Stimulated activated CD4-positive, alpha-beta T cell treated with anti-CD3 and anti-CD28 coated beads, Interleukin-12 subunit alpha, Interleukin-12 subunit beta, amount 100 ng/mL, for 4 hours (primary cell): ENCODE results near the gene GDF2.

Experiments
- DNase-seq: peaks from one replicate; pipeline ENCODE4 v3.0.0-alpha.2; 2020

GDF2 gene

DNA sequence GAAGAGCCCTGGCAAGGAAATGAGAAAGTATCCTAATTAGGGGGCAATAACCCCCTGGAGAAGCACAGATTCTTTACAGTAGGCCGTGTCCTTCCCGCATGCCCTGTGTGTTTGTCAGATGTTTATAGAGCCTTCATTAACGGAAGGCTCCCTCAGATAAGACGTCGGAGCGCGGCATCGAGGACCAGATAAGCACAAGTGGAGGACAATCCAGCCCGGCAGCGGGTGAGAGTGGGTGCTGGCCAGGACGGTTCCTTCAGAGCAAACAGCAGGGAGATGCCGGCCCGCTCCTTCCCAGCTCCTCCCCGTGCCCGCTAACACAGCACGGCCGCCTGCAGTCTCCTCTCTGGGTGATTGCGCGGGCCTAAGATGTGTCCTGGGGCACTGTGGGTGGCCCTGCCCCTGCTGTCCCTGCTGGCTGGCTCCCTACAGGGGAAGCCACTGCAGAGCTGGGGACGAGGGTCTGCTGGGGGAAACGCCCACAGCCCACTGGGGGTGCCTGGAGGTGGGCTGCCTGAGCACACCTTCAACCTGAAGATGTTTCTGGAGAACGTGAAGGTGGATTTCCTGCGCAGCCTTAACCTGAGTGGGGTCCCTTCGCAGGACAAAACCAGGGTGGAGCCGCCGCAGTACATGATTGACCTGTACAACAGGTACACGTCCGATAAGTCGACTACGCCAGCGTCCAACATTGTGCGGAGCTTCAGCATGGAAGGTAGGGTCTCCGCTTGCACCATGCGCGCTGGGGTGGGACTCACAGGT, at the start of gene GDF2:
GDF2 (plus strand) TSS at position 155 of the 762 bp plus-strand sequence; CDS start at position 370, 215 bp downstream.
- no peak for DNase-seq

DNA sequence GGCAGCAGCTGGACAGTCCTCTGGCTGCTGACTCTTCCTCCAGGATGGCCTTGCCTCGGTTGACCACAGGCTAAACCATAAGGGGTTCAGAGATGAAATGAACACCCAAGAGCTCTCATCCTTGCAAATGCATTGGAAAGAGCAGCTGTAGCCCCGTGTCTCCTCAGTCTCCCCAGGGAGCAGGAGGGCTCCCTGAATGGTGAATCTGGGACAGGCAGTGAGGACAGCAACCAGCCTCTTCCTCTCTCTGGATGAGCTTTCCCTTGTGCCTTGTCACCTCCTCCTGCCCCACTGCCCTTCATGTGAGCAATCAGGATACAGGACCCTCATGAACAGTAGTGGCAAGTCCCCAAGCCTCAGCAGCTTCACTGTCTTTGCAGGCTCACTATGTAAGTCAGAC, 46.2 kb upstream of the GDF2 start:
- DNase-seq: no peak

DNA sequence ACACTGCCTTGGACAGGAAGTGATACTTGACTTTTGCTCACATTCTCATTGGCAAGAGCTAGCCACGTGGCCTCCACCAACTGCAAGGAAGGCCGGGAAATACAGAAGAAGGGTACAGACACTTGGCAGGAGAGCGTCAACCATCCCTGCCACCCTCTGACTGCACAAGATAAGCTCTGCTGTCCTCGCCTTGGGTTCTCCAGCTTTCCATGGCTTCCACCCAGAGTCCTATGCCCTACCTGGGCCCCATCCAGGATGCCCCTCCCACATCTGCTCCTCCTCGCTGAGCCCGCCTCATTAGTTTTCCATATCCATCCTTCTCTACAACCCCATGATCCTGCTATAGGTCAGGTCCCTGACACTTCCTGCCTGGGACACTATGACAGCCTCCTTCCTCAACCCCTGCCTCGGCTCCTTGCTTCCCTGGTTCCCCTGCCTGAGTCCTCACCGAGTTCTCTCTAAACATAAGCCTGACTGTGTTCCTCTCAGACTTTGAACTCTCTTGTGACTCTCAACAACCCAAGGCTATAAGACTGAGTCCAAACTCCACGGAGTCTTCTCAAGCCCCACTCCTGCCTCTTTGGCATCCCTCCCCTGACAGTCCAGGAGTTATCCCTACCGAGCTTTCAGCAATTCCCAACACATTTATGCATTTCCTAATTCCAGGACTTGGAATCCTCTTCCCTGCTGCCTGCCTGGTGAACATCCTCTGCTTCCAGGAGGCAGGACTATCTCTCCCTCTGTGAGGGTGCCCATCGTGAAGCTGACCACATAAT, 45.5 kb upstream of the GDF2 start:
- DNase-seq: no peak

DNA sequence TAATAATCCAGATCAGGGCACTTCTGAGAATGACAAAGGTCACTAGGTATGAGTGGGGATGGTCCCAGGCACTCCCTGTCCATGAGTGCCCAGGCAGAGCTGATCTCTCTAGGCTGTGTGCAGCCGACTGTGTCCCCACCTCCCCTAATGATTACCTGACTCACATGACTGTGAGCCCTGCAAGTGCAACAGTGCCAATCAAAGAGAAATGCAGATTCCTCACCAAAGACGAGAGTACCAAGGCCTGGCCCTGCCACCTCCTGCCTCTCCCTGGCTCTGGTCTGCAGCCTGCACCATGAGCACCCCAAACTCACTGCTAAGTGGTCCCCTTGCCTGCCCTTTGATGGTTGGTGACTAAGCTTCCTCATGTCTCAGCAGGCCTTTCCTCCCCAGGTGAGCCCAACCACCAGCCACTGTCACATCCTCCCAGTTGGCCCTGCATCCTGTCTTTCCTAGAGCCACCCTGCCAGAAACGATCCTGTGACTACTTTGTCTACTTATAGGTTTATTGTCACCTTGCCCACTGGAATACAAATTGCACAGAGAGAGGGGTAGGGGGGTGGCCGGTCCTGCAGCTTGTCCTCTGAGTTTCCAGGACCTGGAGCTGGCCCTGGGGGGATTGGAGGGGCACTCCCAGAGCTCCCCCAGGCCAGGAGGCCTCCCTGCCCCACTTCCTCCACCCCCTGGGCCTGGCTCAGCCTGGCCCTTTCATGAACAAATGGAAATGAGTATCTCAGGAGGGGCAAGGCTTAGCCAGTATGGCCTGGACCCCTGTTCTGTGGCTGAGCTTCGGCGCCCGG, 44.7 kb upstream of the GDF2 start:
- no peak for DNase-seq

DNA sequence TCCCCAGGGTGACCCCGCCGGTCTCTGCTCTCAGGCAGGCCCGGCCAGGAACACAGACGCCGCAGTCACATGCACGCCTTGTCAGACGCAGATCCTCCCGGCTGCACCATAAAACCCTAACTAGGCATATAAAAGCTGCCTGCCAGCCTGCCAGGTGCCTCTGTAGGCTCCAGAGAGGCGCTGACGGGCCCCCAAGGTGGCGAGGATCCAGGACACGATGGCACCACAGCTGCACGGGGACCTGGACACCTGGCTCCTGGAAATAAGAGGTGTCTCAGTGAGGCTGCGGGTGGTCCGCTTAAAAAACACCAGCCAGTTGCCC, 44.1 kb upstream of the GDF2 start:
- no peak for DNase-seq

DNA sequence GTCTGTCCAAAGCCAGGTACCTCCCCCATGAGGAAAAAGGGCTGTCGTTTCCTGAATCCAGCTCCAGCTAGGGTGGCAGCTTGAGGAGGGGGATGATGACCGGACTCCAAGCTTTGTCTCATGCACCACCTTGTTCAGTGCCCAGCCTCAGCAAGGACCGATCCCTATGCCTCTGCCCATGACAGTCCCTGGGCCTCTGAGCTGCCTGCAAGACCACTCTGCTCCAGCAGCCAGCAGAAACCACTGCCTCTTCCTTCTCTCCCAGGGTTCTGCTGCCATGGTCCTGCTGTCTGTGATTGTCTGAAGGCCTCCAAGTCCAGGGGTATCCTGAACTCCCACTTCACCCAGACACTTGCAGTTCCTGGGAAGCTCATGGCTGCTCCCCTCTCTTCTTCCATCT, 43.5 kb upstream of the GDF2 start:
- DNase-seq: no peak

DNA sequence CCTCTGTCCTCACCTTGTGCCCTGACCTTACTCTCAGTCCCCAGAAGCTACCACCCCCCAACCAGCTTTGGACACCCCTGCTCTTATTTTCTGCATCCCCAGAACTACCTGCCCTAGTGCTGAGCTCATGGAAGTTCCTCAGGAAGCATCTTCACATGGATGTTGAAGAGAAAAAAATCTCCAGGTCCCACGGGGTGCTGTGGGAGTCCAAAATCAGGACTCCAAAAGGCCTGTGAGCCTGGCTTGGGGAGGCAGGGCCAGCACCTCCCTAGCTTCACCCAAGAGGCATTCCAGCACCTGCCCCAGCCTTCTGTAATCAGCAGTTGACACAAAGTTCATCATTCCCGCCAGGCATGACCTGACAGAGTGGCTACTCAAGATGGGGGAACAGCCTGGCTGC, 43.0 kb upstream of the GDF2 start:
- DNase-seq: no peak

DNA sequence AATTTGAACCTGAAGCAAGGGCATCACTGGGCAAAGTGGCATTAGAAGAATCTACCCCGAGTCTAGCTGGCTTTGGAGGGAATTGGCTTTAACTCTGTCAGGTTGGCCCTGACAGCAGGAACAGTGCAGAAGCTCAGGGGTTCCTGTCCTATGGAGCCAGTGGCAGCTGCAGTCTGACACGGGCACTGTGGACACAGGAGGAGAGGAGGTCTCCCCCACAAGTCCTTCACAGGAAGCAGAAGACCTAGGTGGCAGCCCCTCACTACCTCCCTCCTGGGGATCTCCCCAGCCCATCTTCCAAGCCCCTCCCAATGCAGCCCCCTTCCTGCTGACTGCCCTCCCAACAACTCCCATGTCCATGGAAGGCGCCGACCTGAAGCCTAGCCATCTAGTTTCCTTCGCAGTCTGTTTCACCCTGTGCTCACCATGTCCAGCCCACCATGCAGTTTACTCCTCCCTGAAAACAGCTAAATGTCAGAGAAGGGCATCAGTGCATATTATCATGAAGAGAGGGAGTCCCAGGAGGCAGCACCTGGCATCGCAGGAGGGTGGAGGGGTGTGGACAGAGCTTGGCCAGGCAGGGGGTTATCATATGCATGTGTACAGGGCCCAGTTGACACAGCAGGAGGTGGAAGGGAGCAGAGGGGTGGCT, 40.1 kb upstream of the GDF2 start:
- DNase-seq: no peak

DNA sequence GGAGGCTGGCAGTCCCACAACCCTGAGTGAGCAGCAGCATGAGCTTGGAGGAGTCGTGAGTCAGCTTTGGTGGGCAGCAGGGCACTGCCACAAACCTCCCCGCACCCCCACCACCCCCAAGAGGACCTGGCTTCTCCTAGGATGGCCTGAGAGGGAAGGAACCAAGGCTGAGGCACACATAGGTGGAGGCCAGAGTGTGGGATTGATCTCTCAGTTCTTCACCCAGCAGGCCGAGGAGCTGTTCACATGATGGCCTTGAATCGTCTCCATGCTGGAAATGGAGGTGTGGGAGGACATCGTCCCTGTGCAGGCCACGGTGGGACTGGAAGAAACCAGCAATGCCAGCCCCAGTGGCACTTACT, 39.6 kb upstream of the GDF2 start:
- no peak for DNase-seq

DNA sequence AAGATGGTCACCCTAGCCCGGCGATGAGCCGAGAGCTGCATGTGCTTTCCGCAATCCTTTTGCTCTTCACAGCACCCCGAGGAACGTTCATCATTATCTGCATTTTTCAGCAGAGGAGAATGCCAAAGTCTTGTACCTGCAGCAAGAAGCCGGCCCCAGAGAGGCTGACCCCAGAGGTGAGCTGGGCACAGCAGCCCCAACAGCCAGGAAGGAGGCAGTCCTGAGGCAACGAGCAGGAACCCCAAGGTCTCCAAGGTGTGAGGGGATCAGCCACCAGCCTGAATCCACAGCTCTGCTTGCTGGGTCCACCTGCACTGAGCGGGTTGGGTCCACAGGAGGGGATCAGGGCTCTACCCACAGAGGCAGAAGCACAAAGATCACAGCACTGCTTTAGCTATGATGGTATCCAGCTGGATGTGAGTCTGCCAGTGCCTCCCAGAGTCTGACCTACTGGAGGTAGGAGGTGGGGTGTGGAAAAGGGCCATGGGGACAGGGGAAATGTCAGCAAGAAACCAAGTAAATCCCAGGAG, 39.1 kb upstream of the GDF2 start:
- no peak for DNase-seq

DNA sequence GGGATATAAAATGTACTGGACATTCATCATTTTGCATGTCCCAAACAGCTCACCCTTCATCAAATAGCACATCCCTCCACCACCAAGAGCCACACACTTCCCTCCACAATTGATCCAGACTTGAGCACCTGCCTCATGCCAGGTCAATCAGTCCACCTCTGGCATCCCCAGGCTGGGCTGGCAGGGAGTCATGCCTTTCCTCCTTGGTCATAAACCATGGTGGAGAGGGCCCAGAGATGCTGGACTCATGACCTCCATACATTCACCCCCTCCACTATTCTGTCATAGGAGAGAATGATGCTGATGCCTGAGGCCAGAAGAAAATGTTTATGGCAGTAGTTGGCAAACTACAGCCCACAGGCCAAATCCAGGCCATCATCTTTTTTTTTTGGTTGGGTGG, 38.4 kb upstream of the GDF2 start:
- DNase-seq: no peak

DNA sequence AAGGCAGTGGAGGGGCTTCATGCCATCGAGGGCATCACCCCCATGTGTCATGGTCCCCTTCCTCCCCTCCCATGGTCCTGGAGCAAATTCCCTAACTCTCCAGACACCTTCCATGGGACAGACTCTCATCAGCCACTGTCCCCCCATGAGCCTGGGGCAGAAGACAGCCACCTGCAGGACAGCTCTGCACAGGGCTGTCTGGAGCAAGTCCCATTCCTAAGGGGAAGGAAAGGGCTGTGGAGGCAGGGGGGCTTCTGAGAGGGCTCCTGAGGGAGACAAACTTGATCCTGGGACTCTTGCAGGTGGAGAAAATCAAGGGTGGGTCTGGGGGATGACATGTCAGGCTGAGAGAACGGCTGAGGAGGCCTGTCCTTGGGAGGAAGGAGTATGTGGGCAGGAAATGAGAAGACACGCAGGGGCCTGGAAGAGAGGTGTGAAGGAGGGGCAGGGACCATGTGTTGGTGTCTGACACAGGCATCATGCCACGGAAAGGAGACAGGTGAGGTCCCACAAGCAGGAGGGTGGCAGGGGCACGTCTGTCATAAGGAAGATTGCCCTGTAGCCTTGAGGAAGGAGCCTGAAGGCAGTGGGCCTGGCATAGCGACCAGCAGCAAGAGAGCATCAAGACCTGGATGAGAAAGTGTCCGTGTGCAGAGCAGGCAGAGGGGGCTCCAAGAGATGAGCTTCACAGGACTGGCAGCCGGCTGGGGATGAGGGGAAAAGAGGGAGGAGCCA, 36.7 kb upstream of the GDF2 start:
- DNase-seq: no peak

DNA sequence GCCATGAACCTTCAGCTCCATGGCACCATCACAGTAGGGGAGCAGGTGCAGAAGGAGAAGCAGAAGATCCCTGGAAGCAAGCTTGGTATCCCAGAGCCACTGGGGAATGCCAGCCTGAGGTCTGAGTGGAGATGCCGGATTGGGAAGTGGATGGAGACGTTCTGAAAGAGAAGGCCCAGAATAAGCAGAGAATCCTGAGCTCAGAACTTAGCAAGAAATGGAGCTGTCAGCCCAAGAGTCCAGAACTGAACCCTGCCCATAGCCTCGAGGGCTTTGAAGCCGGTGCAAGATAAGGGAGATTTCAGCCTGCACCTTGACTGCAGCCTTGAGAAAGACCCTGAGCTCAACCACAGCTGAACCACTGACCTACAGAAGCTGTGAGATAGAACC, 36.1 kb upstream of the GDF2 start:
- DNase-seq: no peak

DNA sequence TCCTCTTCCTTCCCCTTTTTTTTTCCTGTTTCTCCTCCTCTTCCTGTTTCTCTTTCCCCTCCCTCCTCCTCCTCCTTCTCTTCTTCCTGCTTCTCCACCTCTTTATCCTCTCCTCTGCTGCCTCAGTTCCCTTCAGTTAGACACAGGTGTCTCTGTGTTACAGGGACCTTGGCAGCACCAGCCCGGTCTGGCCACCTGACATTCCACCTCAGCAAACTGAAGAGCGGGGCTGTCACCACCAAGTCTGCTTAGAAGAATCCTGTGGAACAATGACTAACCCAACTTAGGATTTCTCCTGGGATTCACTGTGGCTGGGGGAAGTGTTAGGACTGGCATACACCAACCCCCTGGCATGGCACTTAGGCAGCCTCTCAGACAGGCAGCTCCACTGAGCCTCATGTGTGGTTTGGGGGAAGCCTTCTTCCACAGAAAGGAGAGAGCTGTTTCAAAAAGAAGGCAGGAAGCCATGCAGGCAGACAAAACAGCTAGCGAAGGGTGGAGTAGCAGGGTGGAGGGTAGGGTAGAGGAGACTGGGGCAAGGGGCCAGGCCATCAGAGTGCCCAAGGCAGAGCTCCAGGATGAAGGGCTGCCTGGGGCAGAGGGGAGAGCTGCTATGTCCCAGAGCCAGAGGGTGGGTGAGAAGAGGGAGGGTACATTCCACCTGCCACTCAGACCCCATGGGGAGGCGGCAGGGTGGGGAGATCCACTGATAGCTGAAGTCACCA, 35.5 kb upstream of the GDF2 start:
- no peak for DNase-seq

DNA sequence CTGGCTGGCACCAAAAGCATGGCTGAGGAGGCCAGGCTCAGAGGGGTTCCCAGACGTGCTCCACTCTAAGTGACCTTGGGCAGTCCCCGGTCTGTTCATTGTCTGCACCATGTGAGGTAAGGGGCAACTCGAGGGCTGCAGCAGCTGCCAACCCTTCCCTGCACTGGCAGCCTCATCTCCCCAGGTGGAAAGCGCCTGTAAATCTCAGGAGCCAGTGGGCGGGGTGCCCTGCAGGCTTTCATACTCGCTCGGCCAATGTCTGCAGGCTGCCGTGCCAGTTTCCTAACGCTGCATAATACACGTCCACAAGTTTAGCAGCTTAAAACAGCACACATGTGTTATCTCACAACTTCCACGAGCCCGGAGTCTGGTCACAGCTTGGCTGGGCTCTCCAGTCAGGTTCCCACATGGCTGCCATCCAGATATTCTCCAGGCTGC, 34.9 kb upstream of the GDF2 start:
- no peak for DNase-seq

DNA sequence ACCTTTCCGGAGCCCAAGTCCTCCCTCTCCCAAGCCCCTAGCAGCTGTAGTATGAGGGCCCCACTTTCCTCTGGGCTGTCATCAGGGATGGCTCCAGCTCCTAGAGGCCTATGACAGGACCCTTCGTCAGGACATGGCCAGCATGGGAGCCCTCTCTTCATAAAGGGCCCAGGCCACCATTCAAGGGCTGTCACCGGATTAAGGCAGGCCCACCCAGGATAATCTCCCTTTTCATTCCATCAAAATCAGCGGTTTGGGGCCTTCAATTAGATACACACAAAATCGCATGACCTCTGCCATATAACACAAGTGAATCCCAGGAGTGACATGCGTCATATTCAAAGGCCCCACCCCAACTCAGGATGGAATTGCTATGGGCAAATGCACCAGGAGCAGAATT, 34.4 kb upstream of the GDF2 start:
- no peak for DNase-seq

DNA sequence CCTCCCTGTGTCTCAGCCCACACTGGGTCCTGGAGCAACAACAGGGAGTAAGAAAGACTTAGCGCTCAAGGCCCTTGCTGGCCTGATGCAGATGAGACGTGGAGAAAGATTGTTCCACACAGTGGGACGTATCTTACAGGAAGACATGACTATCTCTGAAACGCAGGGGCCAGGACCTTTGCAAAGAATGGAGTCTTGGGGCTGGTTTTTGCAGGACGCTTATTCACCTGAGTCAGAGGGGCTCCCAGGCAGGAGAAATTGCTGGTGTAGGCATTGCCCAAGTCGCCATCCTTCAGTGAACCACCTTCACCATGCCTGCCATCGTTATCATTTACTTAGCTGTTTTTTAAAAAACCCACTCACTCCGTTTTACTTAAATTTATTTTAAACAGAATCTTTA, 34.0 kb upstream of the GDF2 start:
- no peak for DNase-seq

DNA sequence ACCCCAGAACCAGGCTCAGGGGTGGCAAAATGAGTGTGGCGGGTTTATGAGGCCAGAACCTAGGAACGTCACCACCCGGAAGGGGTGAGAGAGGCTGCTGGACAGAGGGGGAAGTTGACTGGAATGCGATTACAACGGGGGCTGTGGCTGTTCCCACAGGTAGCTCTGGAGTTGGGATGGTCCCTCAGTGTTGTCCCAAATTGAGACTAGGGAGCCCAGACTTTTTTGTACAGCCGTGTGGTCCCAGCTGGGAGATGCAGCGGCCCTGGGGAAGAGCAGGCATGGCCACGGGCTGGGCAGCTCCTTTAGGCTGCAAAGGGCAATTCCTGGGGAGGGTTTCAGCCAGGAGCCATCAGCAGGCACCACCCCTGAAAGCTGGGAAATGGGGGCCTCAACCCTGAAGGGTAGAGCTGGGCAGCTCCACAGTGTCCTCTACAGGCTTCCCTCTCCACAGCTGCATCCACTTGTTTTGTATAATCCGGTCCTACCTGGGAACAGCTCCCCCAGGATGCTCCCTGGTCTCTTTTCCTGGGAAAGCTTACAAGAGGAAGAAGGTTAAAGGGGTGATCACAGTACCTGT, 33.2 kb upstream of the GDF2 start:
- DNase-seq: no peak

DNA sequence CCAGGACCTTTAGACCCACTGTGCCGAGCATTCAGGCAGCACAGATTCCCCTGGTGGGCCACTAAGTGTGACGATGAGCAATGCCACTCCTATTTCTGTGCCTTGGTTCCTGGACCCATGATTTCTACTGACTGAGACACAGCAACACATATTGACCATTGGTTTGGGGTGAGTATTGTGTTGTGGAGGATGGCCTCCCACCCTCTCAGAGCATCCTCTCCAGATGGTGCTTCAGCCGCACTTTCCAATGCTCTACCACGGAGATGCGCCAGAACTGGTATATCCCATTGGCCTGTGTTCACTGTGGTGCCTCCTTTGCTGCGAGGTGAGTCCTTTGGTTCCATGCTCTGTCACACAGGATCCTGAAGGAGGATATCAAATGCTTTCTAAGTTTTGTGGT, 32.3 kb upstream of the GDF2 start:
- no peak for DNase-seq

DNA sequence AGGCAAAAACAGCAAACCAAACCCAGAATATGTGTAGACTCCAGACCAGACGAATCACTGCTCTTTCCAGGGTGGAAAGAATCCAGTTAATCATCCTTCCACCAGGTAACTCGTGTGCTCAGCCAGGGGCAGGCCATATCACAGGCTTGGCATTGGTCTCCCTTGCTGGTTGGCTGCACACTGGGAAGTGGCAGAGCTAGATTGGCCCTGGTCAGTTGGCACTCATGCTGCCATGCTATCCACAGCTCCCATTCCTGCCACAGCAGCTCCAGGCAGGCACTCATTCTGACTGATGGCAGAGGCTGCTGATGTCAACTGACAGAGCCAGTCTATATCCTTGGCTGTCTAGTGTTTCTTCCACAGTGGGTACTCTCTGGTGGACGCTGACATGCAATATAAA, 31.9 kb upstream of the GDF2 start:
- no peak for DNase-seq

DNA sequence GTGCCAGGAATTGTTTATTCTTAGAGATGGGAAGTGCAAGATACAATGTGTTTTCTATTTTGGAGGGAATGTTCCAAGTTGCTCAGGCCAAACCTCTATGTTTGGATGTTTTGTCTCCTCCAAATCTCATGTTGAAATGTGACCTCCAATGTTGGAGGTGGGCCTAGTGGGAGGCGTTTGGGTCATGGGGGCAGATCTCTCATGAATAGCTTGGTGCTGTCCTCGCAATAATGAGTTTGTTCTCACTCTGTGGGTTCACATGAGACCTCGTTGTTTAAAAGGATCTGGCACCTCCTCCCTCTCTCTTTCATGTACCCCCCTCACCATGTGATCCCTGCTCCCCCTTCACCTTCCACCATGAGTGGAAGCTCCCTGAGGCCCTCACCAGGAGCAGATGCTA, 30.6 kb upstream of the GDF2 start:
- no peak for DNase-seq
